Mesothelial cell of epicardium (in vitro differentiated cells): ENCODE data around the gene XYLT1. TPM values are rescaled to one million over a fixed set of nuclear protein-coding genes. Genes with fewer than 3 reads are reported as not detected.

Experiments used
- DNase-seq, 2 experiments: peaks; one replicate each; pipeline ENCODE4 v3.0.0; 2021; ENCODE audit warnings: low spot score in 2 of 2; ENCODE audit not compliant: unreplicated experiment in 2 of 2
- H3K27ac Mint-ChIP-seq: 2 replicates; pipeline ENCODE4 v1.8.0; 2021; ENCODE audit warnings: mixed read lengths
- H3K27me3 Mint-ChIP-seq: 2 replicates; pipeline ENCODE4 v1.8.0; 2021; ENCODE audit warnings: low read depth, mixed read lengths
- H3K36me3 Mint-ChIP-seq: 2 replicates; pipeline ENCODE4 v1.8.0; 2021; ENCODE audit warnings: mixed read lengths
- H3K4me1 Mint-ChIP-seq: 2 replicates; pipeline ENCODE4 v1.8.0; 2021; ENCODE audit warnings: mixed read lengths
- H3K4me3 Mint-ChIP-seq: 2 replicates; pipeline ENCODE4 v1.8.0; 2021; ENCODE audit warnings: mild to moderate bottlenecking, moderate library complexity, mixed read lengths
- H3K9me3 Mint-ChIP-seq: 2 replicates; pipeline ENCODE4 v1.8.0; 2021; ENCODE audit warnings: mixed read lengths
- CTCF ChIP-seq: fragments of 200-600 bp; sonication (generic); IDR thresholded peaks from one replicate; pipeline ENCODE4 v1.5.0; 2021; ENCODE audit warnings: antibody characterized with exemption; ENCODE audit not compliant: unreplicated experiment
- total RNA-seq: library from RNA; stranded (reverse); gene quantifications from 3 replicates; pipeline ENCODE4 v1.2.1, GENCODE V29; 2021

XYLT1 gene
- total RNA-seq, 1 donor from 2014 or later, result 15.2 TPM

- no peak for DNase-seq
- no peak for TF ChIP-seq CTCF
- no peaks in the 10 kb centered on the region for H3K36me3 Mint-ChIP-seq
- H3K4me3 Mint-ChIP-seq, result no peak overlapping the region
- peaks cover 11% of the 10 kb centered on the region for H3K27me3 Mint-ChIP-seq
- H3K9me3 Mint-ChIP-seq, result no peaks in the 10 kb centered on the region
- H3K27ac Mint-ChIP-seq, result peak overlapping the region; percentile 32
- H3K4me1 Mint-ChIP-seq, result peaks cover 17% of the 10 kb centered on the region
These were observed 3.3 kb upstream of the XYLT1 start for GRCh38 chr16:17474037-17474436.

GRCh38 chr16:17471719-17472461, 1.1 kb upstream of the XYLT1 start:
- Mint-ChIP-seq H3K4me1 (peaks cover 37% of the 10 kb centered on the region), H3K36me3 (no peaks in the 10 kb centered on the region), H3K4me3 (peak overlapping the region; percentile 74), H3K9me3 (no peaks in the 10 kb centered on the region), H3K27me3 (peaks cover 22% of the 10 kb centered on the region), H3K27ac (peak overlapping the region; percentile 47)
- no peak for TF ChIP-seq CTCF
- DNase-seq, result no peak

DNA sequence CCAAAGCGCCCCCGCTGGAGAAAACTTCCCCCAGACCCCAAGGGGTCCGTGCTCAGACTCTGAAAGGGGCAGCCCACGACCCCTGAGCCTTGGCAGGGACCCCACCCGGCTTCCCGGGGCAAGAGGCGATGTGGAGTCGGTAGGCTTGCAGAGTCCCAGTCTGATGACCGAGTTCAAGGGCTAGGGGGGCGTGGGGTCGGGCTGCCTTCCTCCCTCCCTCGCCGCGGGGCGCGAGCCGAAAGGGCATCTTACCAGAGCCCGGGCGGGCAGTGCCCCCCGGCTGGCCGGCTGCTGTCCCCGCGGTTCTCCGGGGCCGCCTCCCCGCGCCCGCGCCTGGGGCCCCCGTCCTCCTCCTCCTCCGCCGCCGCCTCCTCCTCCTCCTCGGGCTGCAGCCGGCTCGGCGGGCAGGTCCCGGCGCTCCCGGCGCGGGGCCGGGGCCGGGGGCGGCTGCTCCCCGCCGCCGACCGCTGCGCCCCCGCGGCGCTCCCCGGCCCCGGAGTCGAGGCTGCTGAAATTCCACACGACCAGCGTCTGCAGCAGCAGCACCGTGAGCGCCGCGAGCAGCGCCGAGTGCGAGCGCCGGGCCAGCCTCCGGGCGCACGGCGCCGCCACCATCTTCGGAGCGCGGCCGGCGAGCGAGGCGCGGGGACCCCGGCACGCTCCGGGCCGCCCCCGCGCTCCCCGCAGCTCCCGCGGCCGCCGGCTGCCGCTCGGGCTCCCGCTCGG, 415 bp downstream of the XYLT1 start:
- peak in 1 of 2 experiments; percentile 51 for DNase-seq
- Mint-ChIP-seq H3K27me3 (peaks cover 22% of the 10 kb centered on the region), H3K4me1 (peaks cover 50% of the 10 kb centered on the region), H3K27ac (no peak overlapping the region), H3K36me3 (no peaks in the 10 kb centered on the region), H3K4me3 (peak overlapping the region; percentile 73), H3K9me3 (no peaks in the 10 kb centered on the region)
- no peak for TF ChIP-seq CTCF

GRCh38 chr16:17469741-17470181, 999 bp downstream of the XYLT1 start:
- H3K9me3 Mint-ChIP-seq, result no peaks in the 10 kb centered on the region
- peak overlapping the region; percentile 43 for H3K27ac Mint-ChIP-seq
- H3K36me3 Mint-ChIP-seq, result no peaks in the 10 kb centered on the region
- H3K4me3 Mint-ChIP-seq, result peak overlapping the region; percentile 73
- TF ChIP-seq CTCF, result no peak
- peaks cover 53% of the 10 kb centered on the region for H3K4me1 Mint-ChIP-seq
- DNase-seq, result no peak
- H3K27me3 Mint-ChIP-seq, result peaks cover 22% of the 10 kb centered on the region

DNA sequence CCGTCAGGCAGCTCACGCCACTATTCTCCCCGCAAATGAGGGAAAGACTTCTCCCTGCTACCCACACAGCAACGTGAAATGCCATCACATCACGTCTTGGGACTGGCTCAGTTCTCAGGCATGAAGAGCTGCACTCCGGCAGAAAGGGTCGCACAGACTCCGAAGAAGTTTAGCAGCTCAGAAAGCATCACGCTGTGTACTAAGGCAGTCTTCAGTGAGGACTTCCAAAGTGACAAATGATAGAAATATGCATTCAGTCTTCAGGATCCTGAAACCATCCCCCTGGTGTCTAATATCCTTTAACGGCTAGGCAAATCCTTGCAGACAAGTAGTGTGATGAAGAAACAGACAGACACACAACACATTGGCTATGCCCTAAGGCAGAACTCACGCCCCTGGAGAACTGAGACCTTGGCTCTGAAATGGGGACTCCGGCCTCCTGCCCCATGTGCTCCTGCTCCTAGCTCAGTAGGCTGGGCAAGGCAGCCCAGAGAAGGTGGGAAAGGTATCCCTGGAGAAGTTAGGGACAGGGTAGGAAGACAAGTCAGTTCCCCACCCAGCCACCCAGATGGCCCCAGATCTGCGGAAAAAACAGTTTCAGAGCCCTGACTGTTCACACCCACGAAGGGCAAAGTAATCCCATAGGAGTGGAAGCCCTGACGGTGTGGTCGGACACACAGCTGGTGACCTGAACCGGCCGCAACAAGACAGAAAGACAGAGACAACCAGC, 1.6 kb downstream of the XYLT1 start:
- peaks cover 49% of the 10 kb centered on the region for H3K4me1 Mint-ChIP-seq
- H3K27ac Mint-ChIP-seq, result peak overlapping the region; percentile 43
- TF ChIP-seq CTCF, result no peak
- H3K9me3 Mint-ChIP-seq, result no peaks in the 10 kb centered on the region
- peak overlapping the region; percentile 73 for H3K4me3 Mint-ChIP-seq
- peaks cover 19% of the 10 kb centered on the region for H3K27me3 Mint-ChIP-seq
- H3K36me3 Mint-ChIP-seq, result no peaks in the 10 kb centered on the region
- DNase-seq, result no peak
